Suppressor macrophage treated with lipopolysaccharide for 4 hours (primary cell): ENCODE measurements around the gene UQCRC1.
A peak's percentile ranks its signal among the peaks of the same experiment; 100 is the strongest.

ENCODE experiments used
- DNase-seq: peaks from one replicate; pipeline ENCODE4 v3.0.0-alpha.2; 2020

UQCRC1 gene

GRCh38 chr3:48569808-48570450 lies 39.5 kb downstream of the UQCRC1 start:
- no peak for DNase-seq

GRCh38 chr3:48569400-48569799 lies 40.0 kb downstream of the UQCRC1 start:
- DNase-seq, result no peak

- no peak for DNase-seq
These were observed 41.0 kb downstream of the UQCRC1 start for GRCh38 chr3:48568476-48568875.

GRCh38 chr3:48567500-48567899 lies 41.9 kb downstream of the UQCRC1 start:
- DNase-seq, result no peak

- no peak for DNase-seq
These were observed 42.4 kb downstream of the UQCRC1 start for GRCh38 chr3:48567090-48567489.

GRCh38 chr3:48566401-48566760 lies 43.1 kb downstream of the UQCRC1 start:
- DNase-seq, result no peak

GRCh38 chr3:48565591-48566400 lies 43.6 kb downstream of the UQCRC1 start:
- DNase-seq, result peak; percentile 52

- DNase-seq, result no peak
These were observed 44.3 kb downstream of the UQCRC1 start for GRCh38 chr3:48565186-48565585.

- no peak for DNase-seq
These were observed 44.8 kb downstream of the UQCRC1 start for GRCh38 chr3:48564667-48565066.

- peak; percentile 89 for DNase-seq
These were observed 45.4 kb downstream of the UQCRC1 start for GRCh38 chr3:48564022-48564421.

- DNase-seq, result no peak
These were observed 46.0 kb downstream of the UQCRC1 start, which contains the start of gene UCN2 for GRCh38 chr3:48563382-48563918. TSS of gene UCN2 (minus strand) at chr3:48563781. CDS start at chr3:48563124, 657 bp downstream.

GRCh38 chr3:48562367-48563095 lies 46.9 kb downstream of the UQCRC1 start:
- DNase-seq, result no peak

GRCh38 chr3:48561045-48561736 lies 48.3 kb downstream of the UQCRC1 start:
- DNase-seq, result peak; percentile 67

GRCh38 chr3:48560648-48561018 lies 48.8 kb downstream of the UQCRC1 start:
- DNase-seq, result no peak

- peak; percentile 92 for DNase-seq
These were observed 50.8 kb downstream of the UQCRC1 start for GRCh38 chr3:48558493-48559134.

- peak; percentile 99 for DNase-seq
These were observed 52.4 kb downstream of the UQCRC1 start, which contains the start of gene PFKFB4 for GRCh38 chr3:48556796-48557626. TSS of gene PFKFB4 (minus strand) at chr3:48556803. CDS start at chr3:48556777, 26 bp downstream.

GRCh38 chr3:48555949-48556795 lies 53.3 kb downstream of the UQCRC1 start:
- no peak for DNase-seq

- DNase-seq, result no peak
These were observed 54.1 kb downstream of the UQCRC1 start for GRCh38 chr3:48555231-48555948.
